Measurements from ENCODE around the gene HSD17B12. TPM values are rescaled to one million over a fixed set of nuclear protein-coding genes. Genes with fewer than 3 reads are reported as not detected.

Gene HSD17B12
- total and polyA plus RNA-seq, 2 of the 13 experiments (the other 11 are each of a cell fraction or from before 2014, with no cell fraction given), result 50.3 to 117 TPM

- WGBS (ENCODE audit: low lambda C conversion rate), result 80% methylated on average over 5 of the region's 5 CpGs
- CTCF ChIA-PET (ENCODE audit: low intra/inter-chr PET ratio, low total read pairs), result interaction anchor here (0.8 to 3.1 kb wide), 2 partner anchors 26 to 212 kb away, joined by 3 to 19 read pairs; no protein-coding TSS in a partner anchor
- BruUV-seq (replicated peaks), result no TSS peak
- no peaks in the 10 kb centered on the region for H3K79me2 ChIP-seq (ENCODE audit: insufficient read depth, low read length)
- H3K9me3 ChIP-seq (ENCODE audit: low read length), result no peaks in the 10 kb centered on the region
- H2AFZ ChIP-seq (ENCODE audit: low read length), result no peak overlapping the region
- no peak overlapping the region for H3K4me3 ChIP-seq (replicated peaks in 1 of 3; ENCODE audit: insufficient read depth in 1 of 3, low read depth in 2 of 3, low read length in 3 of 3)
- FAIRE-seq (no peak), ATAC-seq (peak; percentile 64; the same call in 2 of the 3 replicates), DNase-seq (ENCODE audit: low spot score) (peak; percentile 8)
- H3K27ac ChIP-seq (ENCODE audit: extremely low read length, insufficient read depth, low read length), result no peak overlapping the region
- peaks cover 0 to 9% of the 10 kb centered on the region in 2 experiments; a peak in 1 of 5 replicates for H3K36me3 ChIP-seq (replicated peaks in 1 of 2; ENCODE audit: control insufficient read depth in 1 of 2, insufficient read depth in 2 of 2, low read length in 2 of 2)
- intact Hi-C loops (cut with micrococcal nuclease; ENCODE audit: unreplicated experiment), result loop anchor here (1.0 kb wide), 1 partner anchor 27 kb away; no protein-coding TSS in a partner anchor
- POLR2A ChIA-PET, result no interaction called here
- no peaks in the 10 kb centered on the region; the same call in 1 of the 2 replicates for H4K20me1 ChIP-seq (ENCODE audit: insufficient read depth, low read length)
- TF ChIP-seq CC2D1A (CRISPR knock-in tag; IDR thresholded peaks at IDR 0.05) (no peak), GATAD2A (CRISPR knock-in tag; IDR thresholded peaks at IDR 0.05) (no peak), CTCF (CRISPR knock-in tag; IDR thresholded peaks at IDR 0.05) (peak; percentile 48), KLF15 (CRISPR knock-in tag; IDR thresholded peaks at IDR 0.05; ENCODE audit: borderline replicate concordance) (no peak), ZNF253 (CRISPR knock-in tag; IDR thresholded peaks at IDR 0.05; ENCODE audit: borderline replicate concordance) (no peak), SMC3 (IDR thresholded peaks at IDR 0.05; ENCODE audit: low read length) (peak; percentile 5; the same call in 1 of the 2 replicates), ZNF83 (CRISPR knock-in tag; IDR thresholded peaks at IDR 0.05; ENCODE audit: borderline replicate concordance) (no peak), KLF16 (CRISPR knock-in tag; IDR thresholded peaks at IDR 0.05) (no peak)
- H3K4me1 ChIP-seq (ENCODE audit: insufficient read depth, low read length), result peaks cover 11% of the 10 kb centered on the region; the same call in 1 of the 2 replicates
- H3K4me2 ChIP-seq (ENCODE audit: low read depth, low read length), result no peak overlapping the region
- H3K9ac ChIP-seq (ENCODE audit: insufficient read depth, low read depth, low read length), result no peak overlapping the region
- H3K27me3 ChIP-seq (ENCODE audit: control insufficient read depth in 1 of 2, insufficient read depth in 2 of 2, low read length in 2 of 2), result no peaks in the 10 kb centered on the region
- in situ Hi-C loops (cut with HindIII; ENCODE audit: extremely low pct_ligation_motif_present, low pct_unique_long_range_greater_than_20kb), result no loop called here
Observed at GRCh38 chr11:43825217-43825816, 144.8 kb downstream of the HSD17B12 start.
